ENCODE data around the gene ZNF280A.

The ZNF280A gene

DNA sequence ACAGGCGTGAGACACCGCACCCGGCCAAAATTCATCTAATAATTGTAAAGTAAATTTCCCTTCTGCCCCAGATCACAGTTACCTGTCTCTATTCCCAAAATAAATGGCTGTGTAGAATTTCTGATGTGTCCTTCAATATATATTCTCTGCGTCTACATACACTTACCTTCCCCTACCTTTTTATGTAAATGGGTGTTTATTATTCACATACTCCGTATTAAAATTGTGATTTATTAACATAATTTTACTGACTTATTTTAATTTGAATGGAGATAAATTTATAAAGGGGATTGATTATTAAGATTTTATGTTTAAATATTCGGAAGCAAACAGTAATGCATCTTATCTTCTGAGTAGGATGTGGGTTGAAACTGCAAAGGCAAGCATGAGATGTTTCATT is 16.4 kb upstream of the ZNF280A start:
- TF ChIP-seq MAX (IDR thresholded peaks at IDR 0.05), result no peak
- TF ChIP-seq NFIC (IDR thresholded peaks at IDR 0.05), result no peak
- TF ChIP-seq REST (IDR thresholded peaks at IDR 0.05; ENCODE audit: low read depth), result no peak
- no peak for TF ChIP-seq TCF12 (IDR thresholded peaks at IDR 0.05; ENCODE audit: low read depth)
- no peak for TF ChIP-seq YY1 (IDR thresholded peaks at IDR 0.05; ENCODE audit: low read depth)
- no peak for TF ChIP-seq FOXM1 (IDR thresholded peaks at IDR 0.05; ENCODE audit: borderline replicate concordance, low read depth)
- no peak for TF ChIP-seq ZBTB7A (IDR thresholded peaks at IDR 0.05; ENCODE audit: low read depth)

DNA sequence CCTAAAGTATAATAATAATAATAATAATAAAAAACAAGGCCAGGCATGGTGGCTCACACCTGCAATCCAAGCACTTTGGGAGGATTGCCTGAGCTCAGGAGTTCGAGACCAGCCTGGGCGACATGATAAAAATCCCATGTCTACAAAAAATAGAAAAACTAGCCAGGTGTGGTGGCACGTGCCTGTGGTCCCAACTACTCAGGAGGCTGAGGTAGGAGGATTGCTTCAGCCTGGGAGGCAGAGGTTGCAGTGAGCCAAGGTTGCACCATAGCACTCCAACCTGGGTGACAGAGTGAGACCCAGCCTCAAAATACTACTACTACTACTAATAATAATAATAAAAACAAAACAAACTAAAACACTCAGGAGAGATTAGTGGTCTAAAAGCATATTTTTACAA is 15.6 kb upstream of the ZNF280A start:
- TF ChIP-seq EP300 (IDR thresholded peaks at IDR 0.05; ENCODE audit: borderline replicate concordance) (no peak), CEBPB (IDR thresholded peaks at IDR 0.05) (no peak), TAF1 (IDR thresholded peaks at IDR 0.05; ENCODE audit: low read depth) (no peak), NFIC (IDR thresholded peaks at IDR 0.05) (no peak), RAD21 (IDR thresholded peaks at IDR 0.05; ENCODE audit: low read depth) (no peak), TEAD4 (IDR thresholded peaks at IDR 0.05) (no peak), EGR1 (IDR thresholded peaks at IDR 0.05) (no peak), TCF12 (IDR thresholded peaks at IDR 0.05; ENCODE audit: low read depth) (no peak), MAX (IDR thresholded peaks at IDR 0.05) (no peak), CREB1 (IDR thresholded peaks at IDR 0.05; ENCODE audit: low read depth) (no peak), FOXM1 (IDR thresholded peaks at IDR 0.05; ENCODE audit: borderline replicate concordance, low read depth) (no peak), REST (IDR thresholded peaks at IDR 0.05; ENCODE audit: low read depth) (no peak), ZBTB7A (IDR thresholded peaks at IDR 0.05; ENCODE audit: low read depth) (no peak), YY1 (IDR thresholded peaks at IDR 0.05; ENCODE audit: low read depth) (no peak)
- TF ChIP-seq, protein P1, sequence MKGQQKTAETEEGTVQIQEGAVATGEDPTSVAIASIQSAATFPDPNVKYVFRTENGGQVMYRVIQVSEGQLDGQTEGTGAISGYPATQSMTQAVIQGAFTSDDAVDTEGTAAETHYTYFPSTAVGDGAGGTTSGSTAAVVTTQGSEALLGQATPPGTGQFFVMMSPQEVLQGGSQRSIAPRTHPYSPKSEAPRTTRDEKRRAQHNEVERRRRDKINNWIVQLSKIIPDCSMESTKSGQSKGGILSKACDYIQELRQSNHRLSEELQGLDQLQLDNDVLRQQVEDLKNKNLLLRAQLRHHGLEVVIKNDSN (IDR thresholded peaks at IDR 0.05), result no peak

DNA sequence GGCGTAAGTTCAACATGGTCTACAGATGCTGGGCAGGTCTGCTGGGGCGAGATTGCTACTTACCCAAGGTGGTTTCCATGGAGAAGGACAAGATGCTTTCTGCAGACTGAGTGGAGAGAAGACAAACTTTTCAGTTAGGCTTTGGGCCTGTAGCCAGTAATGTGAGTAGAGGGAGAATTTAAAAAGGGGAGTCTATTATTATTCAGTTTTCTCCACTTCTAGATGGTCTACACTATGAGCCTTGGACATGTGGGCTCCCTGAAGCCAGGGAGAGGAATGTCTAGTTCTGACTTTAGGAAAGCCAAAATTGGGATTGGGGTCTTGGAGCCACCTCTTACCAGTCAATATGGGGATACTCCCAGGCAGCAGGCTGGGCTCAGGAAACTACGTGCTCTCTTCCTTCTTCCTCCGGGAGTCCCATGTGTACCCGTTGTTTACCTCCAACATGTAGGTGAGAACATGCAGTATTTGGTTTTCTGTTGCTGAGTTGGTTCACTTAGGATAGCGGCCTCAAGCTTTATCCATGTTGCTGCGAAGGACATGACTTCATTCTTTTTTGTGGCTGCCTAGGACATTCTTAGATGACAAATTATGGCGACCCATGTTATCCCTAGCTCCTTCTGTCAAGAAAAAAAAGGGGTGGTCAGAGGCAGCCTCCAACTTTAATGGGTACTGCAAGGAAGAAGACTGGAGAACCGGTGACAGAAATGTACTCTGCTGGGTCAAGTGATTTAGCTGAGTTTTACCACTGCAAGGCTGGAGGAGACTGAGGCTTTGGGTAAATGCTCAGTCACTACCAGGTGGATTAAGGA is 14.7 kb upstream of the ZNF280A start:
- TF ChIP-seq ZBTB7A (IDR thresholded peaks at IDR 0.05; ENCODE audit: low read depth), result no peak
- no peak for TF ChIP-seq MAX (IDR thresholded peaks at IDR 0.05)
- no peak for TF ChIP-seq CEBPB (IDR thresholded peaks at IDR 0.05)
- TF ChIP-seq YY1 (IDR thresholded peaks at IDR 0.05; ENCODE audit: low read depth), result no peak
- TF ChIP-seq TCF12 (IDR thresholded peaks at IDR 0.05; ENCODE audit: low read depth), result no peak
- no peak for TF ChIP-seq CREB1 (IDR thresholded peaks at IDR 0.05; ENCODE audit: low read depth)

DNA sequence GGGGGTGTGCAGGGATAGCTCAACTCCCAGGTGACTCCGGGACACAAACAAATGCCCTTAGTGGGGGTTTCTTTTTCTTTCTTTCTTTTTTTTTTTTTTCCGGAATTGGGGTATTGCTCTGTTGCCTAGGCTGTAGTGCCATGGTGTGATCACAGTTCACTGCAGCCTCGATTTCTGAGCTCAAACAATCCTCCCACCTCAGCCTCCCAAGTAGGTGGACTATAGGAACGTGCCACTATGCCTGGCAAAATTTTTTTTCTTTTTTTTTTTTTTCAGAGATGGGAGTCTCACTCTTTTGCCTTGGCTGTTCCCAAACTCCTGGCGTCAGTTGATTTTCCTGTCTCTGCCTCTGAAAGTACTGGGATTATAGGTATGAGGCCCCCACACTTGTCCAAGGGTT is 13.8 kb upstream of the ZNF280A start:
- TF ChIP-seq MAX (IDR thresholded peaks at IDR 0.05) (no peak), FOXM1 (IDR thresholded peaks at IDR 0.05; ENCODE audit: borderline replicate concordance, low read depth) (no peak)

- TF ChIP-seq MAX (IDR thresholded peaks at IDR 0.05), result no peak
- no peak for TF ChIP-seq TEAD4 (IDR thresholded peaks at IDR 0.05)
- TF ChIP-seq, protein P1 (IDR thresholded peaks at IDR 0.05), result no peak
- TF ChIP-seq TCF12 (IDR thresholded peaks at IDR 0.05; ENCODE audit: low read depth), result no peak
- TF ChIP-seq ZBTB7A (IDR thresholded peaks at IDR 0.05; ENCODE audit: low read depth), result no peak
- no peak for TF ChIP-seq EGR1 (IDR thresholded peaks at IDR 0.05)
- TF ChIP-seq EP300 (IDR thresholded peaks at IDR 0.05; ENCODE audit: borderline replicate concordance), result no peak
- TF ChIP-seq YY1 (IDR thresholded peaks at IDR 0.05; ENCODE audit: low read depth), result no peak
- TF ChIP-seq CREB1 (IDR thresholded peaks at IDR 0.05; ENCODE audit: low read depth), result no peak
- TF ChIP-seq NFIC (IDR thresholded peaks at IDR 0.05), result no peak
These were observed 13.3 kb upstream of the ZNF280A start for GRCh38 chr22:22533417-22533816.

All from Ishikawa (cell line).